GM18520 (cell line): ENCODE measurements around the gene MSH5.

Source experiments
- ATAC-seq: cut with Tn5 transposase; IDR thresholded peaks from one replicate; pipeline ENCODE4 v1.9.1; 2021; ENCODE audit not compliant: unreplicated experiment

The MSH5 gene

DNA sequence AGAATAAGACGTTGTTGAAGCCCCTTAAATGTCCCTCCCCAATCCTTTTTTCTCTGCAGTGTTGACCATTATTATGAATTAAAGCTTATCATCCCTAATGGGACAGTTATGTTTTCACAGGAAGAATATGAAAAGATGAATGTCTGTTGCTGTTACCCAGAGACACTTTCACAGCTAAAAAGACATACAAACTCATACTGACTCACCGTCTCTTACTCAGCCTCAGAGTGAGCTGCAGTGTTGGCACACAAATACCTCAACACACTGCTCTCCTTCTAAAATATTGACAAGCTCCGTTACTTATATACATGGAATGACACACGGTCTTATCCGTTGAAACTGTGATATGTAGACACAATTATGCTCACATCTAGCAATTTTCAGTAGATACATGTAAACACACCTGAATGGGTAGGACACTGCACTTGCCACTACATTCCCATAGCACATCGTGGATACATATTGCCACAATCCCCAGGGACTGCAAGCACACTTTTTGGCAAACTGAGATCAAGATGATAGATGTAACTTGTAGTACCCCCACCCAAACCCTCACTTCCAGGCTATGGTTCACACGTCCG, 13.0 kb downstream of the MSH5 start:
- no peak for ATAC-seq

DNA sequence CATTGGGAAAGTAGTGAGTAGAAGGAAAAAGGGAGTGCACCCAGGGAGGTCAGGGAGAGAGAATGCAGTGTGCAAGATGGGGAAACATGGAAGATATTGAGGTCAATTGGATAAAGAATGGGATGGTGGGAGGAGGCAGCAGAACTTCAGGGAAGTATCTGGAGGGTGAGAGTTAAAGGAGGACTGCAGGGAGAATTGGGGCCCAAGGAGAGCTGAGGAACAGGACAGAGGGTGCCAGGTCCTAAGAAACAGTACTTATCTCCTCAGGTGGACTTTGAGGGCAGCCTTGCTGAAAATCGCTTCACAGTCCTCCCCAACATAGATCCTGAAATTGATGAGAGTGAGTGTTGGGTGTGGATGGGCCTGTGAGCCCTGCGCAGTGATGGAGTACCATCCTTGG, 18.5 kb downstream of the MSH5 start:
- no peak for ATAC-seq

DNA sequence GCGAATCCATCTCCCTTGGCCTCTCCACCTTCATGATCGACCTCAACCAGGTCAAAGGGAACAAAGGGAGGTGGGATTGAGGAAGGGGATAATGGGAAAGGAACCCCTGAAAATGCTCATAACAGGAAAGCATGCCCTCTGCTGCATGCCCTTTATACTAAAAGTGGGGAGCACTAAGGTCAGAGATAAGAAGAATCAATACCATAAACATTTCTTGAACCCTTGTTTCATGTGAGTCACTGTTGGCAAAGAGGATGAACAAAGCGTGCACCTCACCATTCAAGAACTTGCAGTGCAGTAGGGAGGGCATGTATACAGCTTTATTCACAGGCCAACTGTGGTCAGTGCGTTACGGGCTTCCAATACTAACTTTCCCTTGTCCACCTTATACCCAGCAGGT, 21.0 kb downstream of the MSH5 start:
- no peak for ATAC-seq

DNA sequence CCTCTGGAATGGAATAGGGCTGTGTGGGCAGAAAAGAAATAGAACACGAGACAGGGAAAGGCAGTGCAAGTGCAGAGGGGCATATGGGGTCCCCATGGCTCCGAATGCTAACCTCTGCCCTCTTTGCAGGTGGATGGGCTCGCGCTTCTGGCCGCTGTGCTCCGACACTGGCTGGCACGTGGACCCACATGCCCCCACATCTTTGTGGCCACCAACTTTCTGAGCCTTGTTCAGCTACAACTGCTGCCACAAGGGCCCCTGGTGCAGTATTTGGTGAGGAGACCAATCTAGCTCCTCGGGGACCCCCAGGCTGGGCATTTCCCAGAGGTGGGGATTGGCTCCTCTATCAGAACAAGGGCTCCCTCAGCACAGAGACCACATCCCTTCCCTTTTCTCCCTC, 21.5 kb downstream of the MSH5 start:
- ATAC-seq: no peak

DNA sequence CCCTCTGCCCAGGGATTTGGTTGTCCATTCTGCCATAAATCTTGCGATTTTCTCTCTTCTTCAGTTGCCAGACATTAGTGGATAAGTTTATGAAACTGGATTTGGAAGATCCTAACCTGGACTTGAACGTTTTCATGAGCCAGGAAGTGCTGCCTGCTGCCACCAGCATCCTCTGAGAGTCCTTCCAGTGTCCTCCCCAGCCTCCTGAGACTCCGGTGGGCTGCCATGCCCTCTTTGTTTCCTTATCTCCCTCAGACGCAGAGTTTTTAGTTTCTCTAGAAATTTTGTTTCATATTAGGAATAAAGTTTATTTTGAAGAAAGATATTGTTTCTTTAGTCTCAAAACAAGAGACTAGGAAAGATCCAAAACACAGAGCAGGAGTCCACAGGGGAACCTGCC, 22.6 kb downstream of the MSH5 start, which contains the start of gene SAPCD1:
TSS of gene SAPCD1 (plus strand) at position 301 of the 400 bp plus-strand sequence. CDS start 399 bp downstream, outside the sequence.
- no peak for ATAC-seq

DNA sequence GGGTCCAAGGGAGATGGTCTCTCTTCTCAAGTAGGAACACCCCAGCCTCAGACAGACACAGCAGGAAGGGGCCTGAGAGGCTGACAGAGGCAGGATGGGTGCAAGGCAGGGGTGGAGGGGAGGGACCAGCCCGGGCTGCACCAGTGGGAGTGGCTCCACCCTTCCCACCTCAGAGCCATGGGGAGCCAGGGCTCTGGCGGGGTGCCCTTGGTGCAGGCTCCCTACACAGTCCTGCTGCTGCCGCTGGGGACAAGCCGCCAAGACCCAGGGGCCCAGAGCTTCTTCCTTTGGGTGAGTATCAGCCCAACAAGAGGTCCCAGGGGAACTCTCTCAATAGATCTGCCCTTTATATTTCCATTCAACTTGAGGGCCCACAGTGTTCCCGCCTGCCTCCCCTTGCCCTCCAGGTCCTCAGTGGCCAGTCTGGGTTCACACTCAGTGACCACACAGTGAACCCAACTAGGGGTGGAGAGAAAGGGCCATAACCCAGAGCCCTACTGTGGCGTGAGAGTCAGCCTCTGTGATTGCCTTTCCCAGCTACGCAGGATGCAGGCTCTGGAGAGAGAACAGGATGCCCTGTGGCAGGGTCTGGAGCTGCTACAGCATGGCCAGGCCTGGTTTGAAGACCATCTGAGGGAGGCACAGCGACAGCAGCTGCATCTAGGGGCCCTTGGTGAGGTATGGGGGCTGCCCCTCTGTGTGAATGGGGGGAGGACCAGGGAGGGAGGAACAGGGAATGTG, 23.2 kb downstream of the MSH5 start:
- ATAC-seq: no peak

DNA sequence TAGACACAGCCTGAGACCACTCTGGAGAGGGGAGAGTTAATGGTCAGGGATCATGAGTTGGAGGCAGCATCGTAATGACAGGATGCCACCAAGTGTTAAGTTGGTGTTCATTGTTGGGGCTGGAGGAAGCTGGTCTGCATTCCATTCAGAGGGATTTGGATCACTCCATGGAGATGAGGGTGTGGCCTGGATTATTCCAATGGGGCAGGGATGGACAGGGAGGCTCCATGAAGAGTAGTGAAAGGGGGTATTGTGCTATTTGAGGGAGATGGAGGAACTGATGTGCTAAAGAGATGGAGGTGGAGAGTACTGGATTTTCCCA, 23.8 kb downstream of the MSH5 start:
- no peak for ATAC-seq

DNA sequence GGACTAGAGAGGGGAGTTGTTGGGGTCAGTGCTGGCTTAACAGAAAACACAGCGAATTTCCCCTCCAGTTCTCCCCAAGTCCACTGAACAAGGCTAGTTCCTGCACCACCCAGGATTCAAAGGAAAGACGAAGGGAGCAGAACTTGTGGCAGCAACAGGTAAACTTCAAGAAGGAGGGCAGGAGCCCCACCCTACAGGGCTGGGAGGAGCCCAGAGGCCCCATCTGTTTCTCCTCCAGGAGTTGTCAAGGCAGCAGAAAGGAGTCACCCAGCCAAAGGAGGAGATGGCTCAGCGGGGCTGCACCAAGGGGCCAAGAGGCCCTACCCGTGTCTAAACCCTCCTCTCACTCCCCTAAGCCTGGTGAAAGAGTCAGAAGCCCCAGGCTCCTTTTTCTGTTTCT, 24.4 kb downstream of the MSH5 start:
- no peak for ATAC-seq

DNA sequence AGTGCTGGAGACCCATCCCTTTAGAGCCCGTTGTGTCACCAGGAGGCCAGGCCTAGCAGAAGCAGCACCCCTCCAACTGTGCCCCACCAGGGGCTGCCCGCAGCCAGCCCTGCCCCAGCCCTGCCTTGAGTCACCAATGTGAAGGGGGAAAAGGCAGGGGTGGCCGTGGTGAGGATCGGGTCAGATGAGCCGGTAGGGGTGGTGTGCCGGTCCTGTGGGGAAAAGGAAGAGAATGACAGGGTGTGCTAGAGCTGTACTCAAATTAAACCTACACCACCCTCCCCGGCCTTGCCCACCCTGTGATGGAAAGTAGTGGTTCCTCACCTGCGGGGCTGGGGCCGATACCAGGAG, 25.7 kb downstream of the MSH5 start:
- no peak for ATAC-seq

DNA sequence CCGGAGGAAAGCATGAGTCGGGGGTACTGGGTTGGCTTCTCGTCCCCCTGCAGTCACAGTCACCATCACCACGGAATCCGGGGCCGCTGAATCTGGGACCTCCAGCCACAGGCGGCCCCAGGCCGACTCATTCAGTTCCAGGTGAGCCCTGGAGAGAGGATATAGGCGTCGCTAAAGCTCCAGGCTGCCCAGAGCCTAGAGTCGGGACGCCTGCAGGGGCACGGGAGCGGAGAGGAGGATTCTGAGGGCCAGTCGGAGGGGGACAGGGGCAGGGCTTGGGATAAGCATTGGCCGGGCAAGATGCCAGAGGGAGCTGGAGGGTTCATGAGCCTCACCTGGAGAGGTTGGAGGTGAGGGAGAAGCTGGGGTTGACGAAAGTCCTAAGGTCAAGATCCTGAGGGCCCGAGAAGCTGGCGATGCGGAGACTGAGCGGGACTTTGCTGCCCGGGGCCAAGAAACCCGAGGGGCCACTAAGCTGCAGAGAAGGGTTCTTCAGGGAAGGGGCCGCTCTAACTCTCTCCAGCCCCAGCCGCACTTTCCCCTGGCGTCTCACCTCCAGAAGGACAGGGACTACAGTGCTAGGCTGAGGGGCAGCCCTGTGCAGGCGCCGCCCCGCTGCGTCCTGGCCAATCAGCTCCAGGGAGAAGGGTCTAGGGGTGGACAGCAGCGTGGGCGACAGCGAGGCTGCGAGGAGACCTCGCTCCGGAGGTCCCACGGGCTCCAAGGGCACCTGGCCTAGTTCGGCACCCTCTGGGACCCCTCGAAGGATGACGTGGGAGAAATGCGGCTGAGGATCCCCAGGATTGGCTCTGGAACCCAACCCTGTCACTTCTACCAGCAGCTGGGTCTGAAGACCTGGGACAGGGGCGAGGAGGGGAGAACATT, 26.3 kb downstream of the MSH5 start:
- ATAC-seq: no peak

DNA sequence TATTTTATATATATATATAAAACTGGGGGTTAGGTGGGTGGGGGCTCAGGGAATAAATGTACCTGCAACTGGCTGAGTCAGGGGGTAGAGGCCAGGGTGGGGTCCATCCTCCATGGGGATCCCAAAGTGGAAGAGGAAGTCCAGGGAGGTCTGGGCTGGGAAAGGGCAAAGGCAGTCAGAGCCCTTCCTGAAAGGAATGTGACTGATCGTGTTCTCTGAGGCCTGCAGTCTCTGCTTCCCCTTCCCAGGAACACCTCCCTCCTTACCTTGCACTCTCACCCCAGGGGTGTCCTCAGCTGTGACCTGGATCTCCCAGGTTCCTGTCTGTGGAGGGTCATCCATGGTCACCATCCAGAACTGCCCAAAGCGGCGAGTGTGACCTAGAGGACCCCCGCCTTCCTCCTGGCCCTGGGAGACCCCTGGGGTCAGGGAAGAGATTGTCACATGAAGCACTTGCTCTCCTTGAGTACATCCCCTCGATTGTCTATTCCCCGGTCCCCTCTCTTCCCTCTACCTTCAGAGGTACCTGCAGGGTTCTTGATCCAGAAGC, 27.4 kb downstream of the MSH5 start:
- ATAC-seq: no peak

DNA sequence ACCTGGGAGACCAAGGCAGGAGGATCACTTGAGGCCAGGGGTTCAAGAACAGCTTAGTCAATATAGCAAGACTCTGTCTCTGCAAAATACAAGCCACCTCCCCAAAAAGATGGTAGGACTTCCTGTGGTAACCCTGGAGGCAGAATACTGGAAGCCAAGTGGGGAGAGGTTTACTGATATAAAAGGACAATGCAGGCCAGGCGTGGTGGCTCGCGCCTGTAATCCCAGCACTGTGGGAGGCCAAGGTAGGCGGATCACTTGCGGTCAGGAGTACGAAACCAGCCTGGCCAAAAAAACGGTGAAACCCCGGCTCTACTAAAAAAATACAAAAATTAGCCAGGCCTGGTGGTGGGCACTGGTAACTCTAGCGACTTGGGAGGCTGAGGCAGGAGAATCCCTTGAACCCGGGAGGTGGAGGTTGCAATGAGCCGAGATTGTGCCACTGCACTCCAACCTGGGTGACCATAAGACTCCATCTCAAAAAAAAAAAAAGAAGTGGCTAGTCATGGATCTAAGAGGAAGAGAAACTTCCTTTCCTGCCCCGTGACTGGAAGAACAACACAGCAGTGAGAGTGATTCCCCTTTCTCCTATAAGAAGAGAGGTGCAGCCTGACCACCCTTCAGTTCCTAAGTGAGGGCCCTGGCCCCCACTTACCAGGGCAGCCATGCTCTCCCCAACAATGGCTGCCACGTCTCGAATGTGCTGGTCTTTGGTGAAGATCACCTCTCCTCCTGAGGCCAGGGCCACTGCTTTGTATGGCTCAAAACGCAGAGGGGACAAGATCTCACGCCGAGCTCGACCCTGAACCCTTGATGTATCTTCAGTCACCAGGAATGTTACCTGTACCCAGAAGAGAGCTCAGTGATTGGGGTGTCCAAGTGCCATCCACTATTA, 28.8 kb downstream of the MSH5 start:
- ATAC-seq: no peak

DNA sequence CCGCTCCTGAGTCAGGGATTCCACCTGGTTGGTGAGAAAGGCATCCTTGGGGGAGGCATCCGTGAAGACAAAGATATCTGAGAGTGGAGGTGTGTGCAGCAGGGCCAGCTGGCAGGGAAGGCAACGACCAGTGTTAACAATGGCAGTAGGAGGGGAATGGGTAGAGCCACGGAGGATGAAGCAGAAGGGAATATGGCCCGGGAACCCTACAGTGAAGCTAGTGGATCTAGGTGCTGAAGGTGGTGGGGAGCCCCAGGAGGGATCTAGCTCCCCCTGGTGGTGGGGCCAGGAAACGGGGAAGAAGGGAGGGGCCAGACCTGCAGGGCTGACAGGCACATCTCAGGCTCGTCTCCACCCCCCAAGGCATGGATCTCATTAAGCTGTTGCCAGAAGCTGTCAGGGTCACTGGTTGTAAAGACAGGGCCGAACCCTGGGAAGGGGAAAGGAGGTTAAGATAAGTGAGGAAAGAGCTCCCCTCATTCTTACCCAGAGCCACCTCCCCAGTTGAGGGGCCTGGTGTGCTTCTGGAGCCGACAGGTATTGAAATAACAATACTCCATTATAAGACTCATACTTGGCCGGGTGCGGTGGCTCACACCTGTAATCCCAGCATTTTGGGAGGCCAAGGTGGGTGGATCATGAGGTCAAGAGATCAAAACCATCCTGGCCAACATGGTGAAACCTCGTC, 30.0 kb downstream of the MSH5 start:
- no peak for ATAC-seq

DNA sequence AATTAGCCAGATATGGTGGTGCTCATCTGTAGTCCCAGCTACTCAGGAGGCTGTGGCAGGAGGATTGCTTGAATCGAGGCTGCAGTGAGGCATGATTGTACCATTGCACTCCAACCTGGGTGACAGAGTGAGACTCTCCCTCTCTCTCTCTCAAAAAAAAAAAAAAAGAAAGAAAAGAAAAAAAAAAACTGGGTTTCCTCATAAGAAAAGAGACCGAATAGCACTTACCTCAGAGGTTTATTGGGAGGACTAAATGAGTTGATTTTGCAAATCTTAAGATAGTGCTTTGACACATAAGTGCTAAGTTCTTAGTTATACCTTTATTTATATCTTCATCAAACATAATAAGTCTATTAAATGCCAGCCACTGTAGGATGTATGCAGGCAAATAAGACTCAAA, 31.1 kb downstream of the MSH5 start:
- ATAC-seq: no peak

DNA sequence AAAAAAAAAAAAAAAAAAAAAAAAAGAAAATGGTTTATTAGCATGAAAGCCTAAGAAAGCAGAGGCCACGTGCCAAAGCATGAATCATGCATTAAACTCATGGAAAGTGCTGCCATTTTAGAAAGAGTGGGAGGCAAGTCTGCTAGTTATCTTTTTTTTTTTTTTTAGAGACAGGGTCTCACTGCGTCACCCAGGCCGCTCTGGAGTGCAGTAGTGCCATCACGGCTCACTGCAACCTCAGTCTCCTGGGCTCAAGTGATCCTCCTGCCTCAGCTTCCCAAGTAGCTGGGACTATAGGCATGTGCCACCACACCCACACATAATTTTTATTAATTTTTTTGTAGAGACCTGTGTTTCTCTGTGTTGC, 32.2 kb downstream of the MSH5 start:
- ATAC-seq: no peak

DNA sequence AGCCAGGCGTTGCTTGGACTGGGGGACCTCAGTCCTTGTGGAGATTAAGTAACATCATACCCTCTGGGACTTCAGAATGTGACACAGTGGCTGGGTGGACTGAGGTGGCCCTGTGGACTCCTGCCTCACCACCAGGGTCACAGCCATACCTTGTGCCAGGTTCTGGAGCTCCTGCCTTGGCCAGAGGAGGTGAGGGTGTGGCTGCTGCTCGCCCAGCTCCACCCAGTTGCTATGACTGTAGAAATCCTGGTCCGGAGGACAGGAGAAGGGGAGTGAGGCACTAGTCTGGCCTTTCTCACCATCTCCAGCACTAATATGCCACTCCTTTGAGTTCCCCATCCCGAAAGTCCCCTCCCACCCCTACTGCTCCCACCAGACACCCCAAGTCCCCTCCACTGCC, 35.4 kb downstream of the MSH5 start:
- no peak for ATAC-seq

DNA sequence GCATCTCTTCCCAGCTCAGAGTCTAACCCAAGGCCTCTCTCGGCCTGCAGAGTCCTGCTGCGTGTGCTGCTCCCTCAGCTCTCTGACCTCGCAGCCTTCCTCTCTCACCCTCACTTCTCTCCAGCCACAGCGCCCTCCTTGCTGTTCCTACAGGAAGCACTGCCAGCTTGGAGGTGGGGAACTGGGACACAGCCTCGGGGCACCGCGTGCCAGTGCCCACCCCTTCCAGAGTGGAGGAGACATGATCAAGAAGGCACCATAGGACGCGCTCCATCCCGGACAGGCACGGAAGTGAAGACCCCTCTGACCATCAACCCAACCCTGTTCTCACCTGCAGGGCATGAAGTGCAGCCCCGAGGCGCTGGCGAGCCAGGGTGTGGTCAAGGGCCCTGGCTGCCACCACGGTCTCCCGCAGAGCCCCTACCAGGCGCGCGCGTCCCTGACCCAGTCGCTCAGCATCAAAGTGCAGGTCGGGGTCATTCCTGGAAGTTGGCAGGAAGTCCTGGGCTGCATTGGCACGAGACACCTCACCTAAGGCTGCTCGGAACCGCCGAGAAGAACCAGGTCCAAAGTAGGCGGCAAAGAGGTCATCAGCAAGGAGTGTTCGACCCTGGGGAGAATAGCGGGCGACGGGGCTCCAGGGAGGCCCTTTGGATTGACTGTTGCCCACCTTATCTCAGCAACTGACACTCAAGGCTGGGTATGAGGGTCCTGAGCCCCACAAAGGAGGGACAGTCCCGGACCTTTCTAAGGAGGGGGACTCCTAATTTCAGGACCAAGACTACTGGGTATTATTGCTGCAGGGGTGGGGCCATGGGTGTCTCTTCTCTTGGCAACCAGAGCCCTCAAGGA, 36.1 kb downstream of the MSH5 start:
- ATAC-seq: no peak

DNA sequence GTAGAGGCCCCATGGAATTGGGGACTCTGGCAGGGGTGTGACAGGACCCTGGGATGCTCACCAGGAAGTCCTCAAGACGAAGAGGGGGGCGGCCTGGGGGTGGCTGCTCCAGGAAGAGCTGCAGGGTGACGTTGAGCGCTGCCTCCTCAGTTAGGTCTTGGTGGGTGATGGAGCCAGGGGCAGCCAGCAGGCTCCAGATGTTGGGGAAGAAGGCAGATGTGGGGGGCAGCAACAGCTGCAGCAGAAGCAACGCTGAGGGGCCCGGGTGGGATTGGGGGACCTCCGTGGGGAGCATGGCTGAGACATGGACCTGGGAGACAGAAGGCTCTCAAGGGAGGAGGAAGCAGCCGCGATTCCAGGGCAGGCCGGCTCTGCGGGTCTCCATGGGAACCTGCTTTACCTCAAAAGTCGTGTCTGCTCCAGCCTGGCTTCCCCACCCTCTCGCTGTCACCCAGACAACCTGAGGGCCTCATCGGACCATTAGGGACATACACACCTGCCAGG, 36.7 kb downstream of the MSH5 start:
- no peak for ATAC-seq

DNA sequence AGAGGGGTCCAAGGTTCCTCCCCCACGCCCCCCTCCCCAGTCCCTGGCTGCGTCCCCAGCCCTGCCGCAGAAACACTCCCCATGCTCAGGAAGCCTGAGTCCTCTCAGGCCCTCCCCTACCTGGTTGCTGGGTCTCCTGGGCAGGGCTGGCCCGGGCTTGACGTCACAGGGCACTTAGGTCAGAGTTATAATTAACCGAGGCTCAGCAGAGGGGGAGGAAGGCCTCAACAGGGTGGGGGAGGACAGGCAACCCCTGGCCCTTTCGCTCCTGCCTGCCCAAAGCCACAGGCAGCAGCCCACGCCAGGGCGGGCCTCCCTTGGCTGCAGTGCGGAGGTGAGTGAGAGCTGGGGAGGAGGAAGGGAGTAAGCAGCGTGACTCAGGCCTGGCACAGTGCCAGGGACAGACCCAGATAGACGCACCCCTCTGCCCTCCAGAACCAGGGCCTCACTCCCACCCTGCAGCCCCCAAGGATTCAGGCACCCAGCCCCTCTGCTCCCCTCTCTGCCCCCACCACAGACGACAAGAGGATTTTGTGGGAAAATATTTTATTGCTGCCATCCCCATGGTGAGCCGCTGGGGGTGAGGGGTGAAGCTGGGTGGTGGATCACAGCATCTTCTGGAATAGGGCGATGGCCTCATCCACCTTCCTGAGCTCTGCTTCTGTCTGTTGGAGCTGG, 37.3 kb downstream of the MSH5 start, which contains the start of gene VWA7:
TSS of gene VWA7 (minus strand) at position 340 of the 678 bp plus-strand sequence. CDS start 549 bp downstream, outside the sequence.
- no peak for ATAC-seq
